K562 (cell line): ENCODE data around the gene PCDHA5. TPM values are rescaled to one million over a fixed set of nuclear protein-coding genes. Genes with fewer than 3 reads are reported as not detected.
"Not testable (repeated sequence)": the region's sequence is repeated elsewhere in the genome, so short reads cannot be mapped to it uniquely, and the experiment has no call there.

ENCODE experiments used
- ATAC-seq: fragments of 200-7000 bp; cut with Tn5 transposase; 3 replicates; pipeline ENCODE4 v1.9.1; 2020; ENCODE audit warnings: moderate library complexity
- BruUV-seq: library from RNA; stranded (reverse); fragments of 400-500 nt; replicated peaks from 2 replicates; lab custom pipeline; 2021; lab: Mats Ljungman, UMichigan
- CTCF ChIA-PET: fragments of 300-600 bp; formaldehyde crosslinking; extraction: SDS; loops from one replicate; lab custom pipeline; 2021; ENCODE audit warnings: low intra/inter-chr PET ratio; lab: Yijun Ruan, JAX
- POLR2A ChIA-PET: fragments of 300-600, 350-650 bp; sonication (Branson Sonifier 250); formaldehyde crosslinking; extraction: SDS; loops from one replicate; lab custom pipeline; 2021; ENCODE audit warnings: antibody characterized with exemption, inconsistent platforms; lab: Yijun Ruan, JAX
- DNase-seq, 4 experiments: peaks; one replicate each; pipeline versions ENCODE4 v3.0.0 to v3.0.0-alpha.2; 2011 to 2018; ENCODE audit warnings: low spot score in 3 of 4, mixed read lengths in 3 of 4; ENCODE audit errors: extremely low read depth in 1 of 4
- FAIRE-seq: peaks from 2 replicates; lab custom pipeline; 2011; peaks lifted over from hg19 to GRCh38; lab: Jason Lieb, UNC
- H2AFZ ChIP-seq: 2 replicates; pipeline ENCODE4 v1.6.0; 2011; ENCODE audit warnings: low read depth, low read length, control low read depth, inconsistent platforms
- H3K27ac ChIP-seq: fragments of 200-600 bp; 3 replicates; pipeline ENCODE4 v1.8.0; 2011; ENCODE audit warnings: low read depth, mild to moderate bottlenecking, control low read depth, inconsistent platforms, low read length, moderate library complexity, mixed read lengths; ENCODE audit errors: extremely low read depth
- H3K27me3 ChIP-seq, 2 experiments: fragments of 300-600 bp in 1 of 2; 2 replicates in 1 of 2; 3 replicates in 1 of 2; pipeline versions ENCODE4 v1.6.0 to v1.8.0; 2011; ENCODE audit warnings: inconsistent platforms in 2 of 2, low read length in 2 of 2, mild to moderate bottlenecking in 1 of 2, mixed read lengths in 1 of 2, moderate library complexity in 1 of 2; ENCODE audit not compliant: control insufficient read depth in 2 of 2, insufficient read depth in 2 of 2
- H3K36me3 ChIP-seq: fragments of 300-600 bp; 3 replicates; pipeline ENCODE4 v1.8.0; 2011; ENCODE audit warnings: mild to moderate bottlenecking, low read length, inconsistent platforms; ENCODE audit not compliant: control insufficient read depth, insufficient read depth
- H3K4me1 ChIP-seq, 2 experiments: fragments of 200-600 bp in 1 of 2; replicated peaks in 1 of 2; 2 replicates in 1 of 2; 3 replicates in 1 of 2; pipeline versions ENCODE4 v1.5.1 to v1.8.0; 2011; ENCODE audit warnings: inconsistent platforms in 2 of 2, low read length in 2 of 2, mild to moderate bottlenecking in 1 of 2, mixed read lengths in 1 of 2, moderate library complexity in 1 of 2; ENCODE audit not compliant: control insufficient read depth in 2 of 2, insufficient read depth in 2 of 2
- H3K4me2 ChIP-seq: 2 replicates; pipeline ENCODE4 v1.6.1; 2011; ENCODE audit warnings: low read length, control low read depth, inconsistent platforms, mixed read lengths; ENCODE audit not compliant: insufficient read depth
- H3K4me3 ChIP-seq: fragments of 200-600 bp; sonication (generic), shearing (Covaris generic); 2 replicates; pipeline ENCODE4 v1.5.1; 2016; ENCODE audit warnings: control low read depth, inconsistent platforms
- H3K79me2 ChIP-seq: fragments of 200-600 bp; 3 replicates; pipeline ENCODE4 v1.8.0; 2011; ENCODE audit warnings: low read length, inconsistent platforms; ENCODE audit not compliant: control insufficient read depth, insufficient read depth
- H3K9ac ChIP-seq, 2 experiments: 2 replicates each; pipeline versions ENCODE4 v1.6.0 to v1.6.1; 2011; ENCODE audit warnings: low read depth in 2 of 2, low read length in 2 of 2, control low read depth in 1 of 2, inconsistent platforms in 1 of 2, mild to moderate bottlenecking in 1 of 2, mixed read lengths in 1 of 2; ENCODE audit not compliant: insufficient read depth in 1 of 2
- H3K9me1 ChIP-seq: one replicate; pipeline ENCODE4 v1.6.0; 2011; ENCODE audit warnings: inconsistent platforms, mild to moderate bottlenecking, low read length, moderate library complexity; ENCODE audit not compliant: control insufficient read depth, insufficient read depth
- H3K9me3 ChIP-seq: replicated peaks from 2 replicates; pipeline ENCODE4 v1.5.1; 2011; ENCODE audit warnings: low read depth, low read length, inconsistent platforms; ENCODE audit not compliant: control insufficient read depth, insufficient read depth
- H4K20me1 ChIP-seq: replicated peaks from 2 replicates; pipeline ENCODE4 v1.6.1; 2011; ENCODE audit warnings: low read length, inconsistent platforms, mixed read lengths; ENCODE audit not compliant: control insufficient read depth, insufficient read depth
- WGBS: fragments of 100-300 bp; shearing (Covaris generic); methylation state at CpG from one replicate; pipeline ENCODE4 v1.1.6; 2016; ENCODE audit warnings: low coverage, mixed read lengths; ENCODE audit not compliant: insufficient coverage; ENCODE audit errors: missing lambda C conversion rate; 5-methylcytosine and 5-hydroxymethylcytosine counted together
- in situ Hi-C: fragments of 300-500 bp; cut with MboI; formaldehyde crosslinking; loops from 4 replicates; pipeline ENCODE4 v1.15.0; 2018; ENCODE audit warnings: inconsistent platforms, mixed read lengths
- intact Hi-C: fragments of 100-400 bp; cut with micrococcal nuclease; formaldehyde crosslinking; loops from 2 replicates; pipeline ENCODE4 v1.14.2; 2022
- polyA plus RNA-seq, 8 experiments: library from polyadenylated mRNA; depleted of rRNA in 4 of 8; stranded (reverse) in 5 of 8; unstranded in 3 of 8; fragments of >200 nt; fragmentation: Nextera tagmentation in 2 of 8; fragmentation: Illumina TruSeq in 1 of 8; extraction: Ambion mirVana in 2 of 8; extraction: Trizol in 1 of 8; gene quantifications; 2 replicates each; pipeline versions ENCODE4 v1.2.1 to v1.2.3, GENCODE V29; 2011 to 2014; ENCODE audit warnings: inconsistent platforms in 1 of 8, missing spikeins in 1 of 8
- total RNA-seq, 7 experiments: library from RNA; depleted of rRNA in 6 of 7; stranded (reverse); fragments of >200 nt in 6 of 7; fragmentation: Illumina TruSeq in 2 of 7; extraction: Trizol in 2 of 7; gene quantifications; 2 replicates each; pipeline versions ENCODE4 v1.2.1 to v1.2.3, GENCODE V29; 2011 to 2021; ENCODE audit warnings: low replicate concordance in 1 of 7
- TF ChIP-seq, protein P1 (sequence below), 3 experiments: IDR thresholded peaks in 2 of 3; conservative IDR thresholded peaks in 1 of 3; 2 replicates each; pipeline ENCODE4 v1.5.1; 2011 to 2012; ENCODE audit warnings: low read length in 3 of 3, mild to moderate bottlenecking in 3 of 3, control low read depth in 2 of 3, improper control_type of control experiment in 1 of 3, inconsistent platforms in 1 of 3, low read depth in 1 of 3, mixed read lengths in 1 of 3, moderate library complexity in 1 of 3; ENCODE audit not compliant: insufficient read depth in 2 of 3

Gene PCDHA5
- total and polyA plus RNA-seq, 9 of the 15 experiments (the other 6 are each of a cell fraction or from before 2014, with no cell fraction given): not detected

DNA sequence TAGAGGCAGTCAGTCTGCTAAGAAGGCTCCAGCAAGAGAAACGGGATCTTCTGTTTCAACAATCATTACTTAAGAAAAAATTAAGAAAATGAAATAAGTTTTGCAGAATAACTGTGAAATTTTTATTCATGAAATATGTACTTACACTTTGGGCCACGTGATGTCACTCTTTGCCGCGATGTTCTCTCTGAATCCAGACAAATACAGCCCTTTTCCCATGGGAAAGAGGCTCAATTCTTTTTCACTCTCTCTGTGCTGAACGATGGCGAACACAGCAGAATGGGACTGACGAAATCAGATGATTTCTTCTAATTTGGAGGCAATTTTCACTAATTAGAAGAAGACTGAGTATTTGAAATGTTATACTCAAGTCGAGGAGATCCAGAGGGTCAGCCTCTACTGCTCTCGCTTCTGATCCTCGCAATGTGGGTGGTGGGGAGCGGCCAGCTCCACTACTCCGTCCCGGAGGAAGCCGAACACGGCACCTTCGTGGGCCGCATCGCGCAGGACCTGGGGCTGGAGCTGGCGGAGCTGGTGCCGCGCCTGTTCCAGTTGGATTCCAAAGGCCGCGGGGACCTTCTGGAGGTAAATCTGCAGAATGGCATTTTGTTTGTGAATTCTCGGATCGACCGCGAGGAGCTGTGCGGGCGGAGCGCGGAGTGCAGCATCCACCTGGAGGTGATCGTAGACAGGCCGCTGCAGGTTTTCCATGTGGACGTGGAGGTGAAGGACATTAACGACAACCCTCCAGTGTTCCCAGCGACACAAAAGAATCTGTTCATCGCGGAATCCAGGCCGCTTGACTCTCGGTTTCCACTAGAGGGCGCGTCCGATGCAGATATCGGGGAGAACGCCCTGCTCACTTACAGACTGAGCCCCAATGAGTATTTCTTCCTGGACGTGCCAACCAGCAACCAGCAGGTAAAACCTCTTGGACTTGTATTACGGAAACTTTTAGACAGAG lies 27.0 kb downstream of the PCDHA5 start, which contains the start of gene PCDHA9:
Gene PCDHA9, plus strand, starts transcription at position 244 of the 964 bp plus-strand sequence. Its CDS starts 114 bp downstream, at position 358.
- FAIRE-seq, H4K20me1 ChIP-seq, H3K4me3 ChIP-seq, H2AFZ ChIP-seq, H3K27ac ChIP-seq, POLR2A ChIA-PET, CTCF ChIA-PET, H3K9me3 ChIP-seq, BruUV-seq, H3K9me1 ChIP-seq, intact Hi-C loops, H3K79me2 ChIP-seq, in situ Hi-C loops, DNase-seq, H3K27me3 ChIP-seq, H3K9ac ChIP-seq, H3K36me3 ChIP-seq, H3K4me1 ChIP-seq, H3K4me2 ChIP-seq: not testable (repeated sequence)
- peak; percentile 61; the same call in 1 of the 3 replicates for ATAC-seq
- TF ChIP-seq, protein P1, sequence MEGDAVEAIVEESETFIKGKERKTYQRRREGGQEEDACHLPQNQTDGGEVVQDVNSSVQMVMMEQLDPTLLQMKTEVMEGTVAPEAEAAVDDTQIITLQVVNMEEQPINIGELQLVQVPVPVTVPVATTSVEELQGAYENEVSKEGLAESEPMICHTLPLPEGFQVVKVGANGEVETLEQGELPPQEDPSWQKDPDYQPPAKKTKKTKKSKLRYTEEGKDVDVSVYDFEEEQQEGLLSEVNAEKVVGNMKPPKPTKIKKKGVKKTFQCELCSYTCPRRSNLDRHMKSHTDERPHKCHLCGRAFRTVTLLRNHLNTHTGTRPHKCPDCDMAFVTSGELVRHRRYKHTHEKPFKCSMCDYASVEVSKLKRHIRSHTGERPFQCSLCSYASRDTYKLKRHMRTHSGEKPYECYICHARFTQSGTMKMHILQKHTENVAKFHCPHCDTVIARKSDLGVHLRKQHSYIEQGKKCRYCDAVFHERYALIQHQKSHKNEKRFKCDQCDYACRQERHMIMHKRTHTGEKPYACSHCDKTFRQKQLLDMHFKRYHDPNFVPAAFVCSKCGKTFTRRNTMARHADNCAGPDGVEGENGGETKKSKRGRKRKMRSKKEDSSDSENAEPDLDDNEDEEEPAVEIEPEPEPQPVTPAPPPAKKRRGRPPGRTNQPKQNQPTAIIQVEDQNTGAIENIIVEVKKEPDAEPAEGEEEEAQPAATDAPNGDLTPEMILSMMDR (IDR thresholded peaks at IDR 0.05 in 2 of 3, conservative IDR thresholded peaks at IDR 0.05 in 1 of 3; ENCODE audit: insufficient read depth in 2 of 3, low read depth in 1 of 3, low read length in 3 of 3): peak in 1 of 3 experiments; percentile 14; a peak in 1 of 6 replicates
- WGBS: 15% methylated on average over 29 of the region's 48 CpGs

DNA sequence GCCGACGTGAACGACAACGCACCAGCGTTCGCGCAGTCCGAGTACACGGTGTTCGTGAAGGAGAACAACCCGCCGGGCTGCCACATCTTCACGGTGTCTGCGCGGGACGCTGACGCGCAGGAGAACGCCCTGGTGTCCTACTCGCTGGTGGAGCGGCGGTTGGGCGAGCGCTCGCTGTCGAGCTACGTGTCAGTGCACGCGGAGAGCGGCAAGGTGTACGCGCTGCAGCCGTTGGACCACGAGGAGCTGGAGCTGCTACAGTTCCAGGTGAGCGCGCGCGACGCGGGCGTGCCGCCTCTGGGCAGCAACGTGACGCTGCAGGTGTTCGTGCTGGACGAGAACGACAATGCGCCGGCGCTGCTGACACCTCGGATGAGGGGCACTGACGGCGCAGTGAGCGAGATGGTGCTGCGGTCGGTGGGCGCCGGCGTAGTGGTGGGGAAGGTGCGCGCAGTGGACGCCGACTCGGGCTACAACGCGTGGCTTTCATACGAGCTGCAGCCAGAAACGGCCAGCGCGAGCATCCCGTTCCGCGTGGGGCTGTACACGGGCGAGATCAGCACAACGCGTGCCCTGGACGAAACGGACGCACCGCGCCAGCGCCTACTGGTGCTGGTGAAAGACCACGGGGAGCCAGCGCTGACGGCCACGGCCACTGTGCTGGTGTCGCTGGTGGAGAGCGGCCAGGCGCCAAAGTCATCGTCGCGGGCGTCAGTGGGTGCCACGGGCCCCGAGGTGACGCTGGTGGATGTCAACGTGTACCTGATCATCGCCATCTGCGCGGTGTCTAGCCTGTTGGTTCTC lies 28.6 kb downstream of the PCDHA5 start:
- DNase-seq, H3K4me1 ChIP-seq, H2AFZ ChIP-seq, CTCF ChIA-PET, ATAC-seq, H3K4me2 ChIP-seq, in situ Hi-C loops, H3K4me3 ChIP-seq, POLR2A ChIA-PET, H3K27me3 ChIP-seq, intact Hi-C loops, H3K9ac ChIP-seq, H3K9me3 ChIP-seq, H3K9me1 ChIP-seq, H3K79me2 ChIP-seq, H3K36me3 ChIP-seq, BruUV-seq, H3K27ac ChIP-seq, H4K20me1 ChIP-seq, FAIRE-seq: not testable (repeated sequence)
- WGBS: 20% methylated on average over 55 of the region's 101 CpGs
